NCI-H2196 treated with DMSO at 0.1 percent for 48 hours (cell line): ENCODE results near the gene GTF3C1.
A peak's percentile ranks its signal among the peaks of the same experiment; 100 is the strongest.
"Not testable (repeated sequence)": the region's sequence is repeated elsewhere in the genome, so short reads cannot be mapped to it uniquely, and the experiment has no call there.

Source experiments
- DNase-seq: peaks from one replicate; lab custom pipeline; 2025; ENCODE audit not compliant: unreplicated experiment; lab: John Stamatoyannopoulos, UW

The GTF3C1 gene

DNA sequence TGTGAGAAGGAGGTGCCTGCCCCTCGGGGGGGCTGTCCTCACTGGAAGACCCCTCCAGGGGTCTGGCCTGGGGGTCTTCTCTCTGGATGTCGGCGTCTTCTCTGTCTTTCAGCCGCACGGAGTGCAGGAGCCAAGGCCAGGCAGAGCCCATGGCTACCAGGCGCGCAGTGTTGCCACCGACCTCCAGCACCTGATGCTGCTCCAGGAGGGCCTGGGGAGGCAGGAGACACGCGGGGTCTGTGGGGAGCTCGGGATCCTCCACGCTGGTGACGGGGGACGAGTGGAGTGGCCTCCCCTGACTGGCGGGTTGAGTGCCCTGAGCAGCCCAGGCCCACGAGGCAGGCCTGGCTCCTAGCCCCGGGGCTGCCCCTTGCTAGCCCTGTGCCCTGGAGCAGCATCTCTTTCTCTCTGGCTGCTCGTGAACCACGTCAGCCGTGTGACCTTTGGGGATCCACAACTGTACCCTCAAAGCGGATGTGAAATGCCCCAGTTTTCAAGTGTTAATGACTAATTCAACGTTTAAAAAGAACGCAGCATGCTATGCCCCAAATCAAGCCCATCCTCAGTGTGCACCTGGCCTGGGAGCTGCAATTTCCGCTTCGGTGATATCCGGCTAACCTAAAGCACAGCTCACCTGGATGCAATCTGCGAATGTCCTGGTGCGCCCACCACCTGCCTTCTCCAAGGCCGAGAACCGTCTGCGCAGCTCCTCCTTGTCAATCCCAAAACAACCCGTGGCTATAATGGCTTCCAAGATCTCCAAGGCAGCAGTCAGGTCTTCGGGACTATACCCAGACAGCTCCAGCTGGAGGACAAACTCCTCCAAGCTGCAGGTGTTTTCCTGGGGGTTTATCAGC lies 84.9 kb downstream of the GTF3C1 start:
- no peak for DNase-seq

GRCh38 chr16:27463741-27464591 lies 85.7 kb downstream of the GTF3C1 start:
- DNase-seq = no peak

DNA sequence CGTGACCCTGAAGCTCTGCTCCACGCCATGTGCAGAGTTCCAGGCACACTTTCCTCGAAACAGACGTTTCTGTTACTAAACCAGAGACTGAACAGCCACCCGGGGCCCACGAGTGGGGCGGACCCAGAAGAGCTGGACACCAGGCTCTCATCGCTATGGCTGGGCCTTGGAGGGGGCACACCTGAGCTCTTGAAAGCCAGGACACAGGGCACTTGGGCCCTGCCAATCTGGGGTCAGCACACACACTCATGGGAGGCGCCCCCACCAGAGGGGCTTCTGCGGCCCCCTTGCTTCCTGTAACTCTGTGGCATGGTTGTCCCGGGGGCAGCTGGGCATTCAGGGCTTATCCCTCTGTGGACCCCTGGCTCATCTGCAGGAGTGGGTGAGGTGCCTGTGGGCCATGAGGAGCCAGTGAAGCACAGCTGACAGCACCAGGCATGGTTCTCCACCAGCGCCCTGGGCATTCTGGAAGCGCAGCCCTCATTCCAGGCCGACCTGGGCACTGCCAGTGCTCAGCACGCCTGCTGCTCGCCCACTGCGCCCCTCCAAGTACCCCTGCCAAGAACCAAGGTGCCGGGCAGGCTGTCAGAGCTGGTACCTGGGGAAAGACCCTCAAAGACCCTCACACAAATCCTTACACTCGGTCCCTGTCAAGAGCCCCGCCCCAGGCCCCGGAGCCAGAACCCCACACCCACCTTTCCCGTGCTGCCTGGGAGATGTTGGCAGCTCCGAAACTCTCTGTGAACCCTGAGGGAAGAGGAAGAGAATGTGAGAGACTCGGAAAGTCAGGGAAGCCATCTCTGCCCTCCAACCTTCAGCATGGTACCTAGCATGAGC lies 86.6 kb downstream of the GTF3C1 start:
- DNase-seq = no peak

DNA sequence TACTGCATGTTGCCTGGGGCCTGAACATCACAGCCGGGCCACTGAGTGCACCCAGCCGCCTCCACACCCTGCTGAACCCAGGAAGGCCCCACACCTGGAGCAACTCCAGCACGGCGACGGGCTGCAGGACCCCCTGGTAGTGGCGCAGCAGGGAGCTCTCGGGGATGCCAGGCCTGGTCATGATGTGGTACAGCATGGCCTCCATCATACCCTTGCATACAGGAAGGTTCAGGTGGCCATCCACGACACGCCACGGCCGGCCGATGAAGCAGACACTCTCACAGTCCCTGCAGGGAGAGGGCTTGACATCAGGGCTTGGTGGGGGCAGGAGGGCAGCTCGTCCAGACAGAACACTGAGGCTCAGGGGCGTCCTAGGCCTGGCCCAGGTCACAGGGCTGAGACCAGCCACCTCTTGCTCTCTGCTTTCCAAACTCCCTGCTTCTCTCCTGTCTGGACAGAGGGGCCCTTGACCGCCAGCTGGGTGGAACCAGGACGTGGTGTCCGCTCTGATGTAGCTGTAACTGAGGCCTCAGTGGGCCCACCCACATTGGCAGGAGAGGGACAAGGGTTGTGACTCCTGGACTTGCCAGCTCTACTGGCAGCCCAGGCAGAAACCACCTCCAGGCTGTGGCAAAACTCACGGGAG lies 87.4 kb downstream of the GTF3C1 start:
- DNase-seq = no peak

- peak; percentile 88 for DNase-seq
Measured at GRCh38 chr16:27461483-27462171, 88.1 kb downstream of the GTF3C1 start.

DNA sequence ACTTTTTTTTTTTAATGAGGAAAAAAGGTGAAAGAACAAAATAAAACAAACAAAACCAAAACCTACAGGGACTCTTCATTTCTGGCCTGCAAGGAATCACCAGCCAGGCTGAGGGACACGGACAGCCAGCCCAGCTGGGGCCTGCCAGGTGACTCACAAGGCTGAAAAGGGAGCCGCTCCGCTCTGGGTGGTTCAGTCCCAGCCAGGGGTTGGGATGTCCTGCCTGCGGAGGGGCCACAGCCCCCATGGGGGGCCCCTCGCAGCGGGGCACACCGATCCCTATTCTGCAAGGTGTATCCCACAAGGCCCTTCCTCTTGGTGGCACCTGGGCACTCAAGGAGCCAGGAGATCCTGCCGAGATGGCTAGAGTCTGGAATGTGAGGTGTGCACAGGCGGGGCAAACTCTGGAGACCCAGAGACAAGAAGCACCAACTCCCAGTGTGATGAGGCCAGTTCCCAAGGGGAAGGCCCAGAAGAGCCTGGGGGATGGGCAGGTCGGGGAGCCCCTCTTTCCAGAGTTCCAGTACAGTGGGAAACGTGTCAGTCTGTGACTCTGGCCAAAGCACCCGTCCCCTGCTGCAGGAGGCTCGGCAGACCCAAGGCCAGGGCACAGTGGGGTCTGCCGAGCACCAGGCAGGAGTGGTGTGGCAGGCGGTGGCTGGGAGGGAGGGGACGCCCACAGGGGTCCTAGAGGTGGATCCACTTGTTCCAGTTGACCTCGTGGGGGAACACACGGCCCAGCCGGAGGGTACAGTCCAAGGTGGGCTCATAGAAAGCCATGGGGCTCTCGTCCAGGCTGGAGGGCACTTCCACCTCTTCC lies 88.8 kb downstream of the GTF3C1 start:
- no peak for DNase-seq

GRCh38 chr16:27460213-27460612 lies 89.5 kb downstream of the GTF3C1 start:
- DNase-seq = no peak

GRCh38 chr16:27458987-27459688 lies 90.6 kb downstream of the GTF3C1 start:
- no peak for DNase-seq

DNA sequence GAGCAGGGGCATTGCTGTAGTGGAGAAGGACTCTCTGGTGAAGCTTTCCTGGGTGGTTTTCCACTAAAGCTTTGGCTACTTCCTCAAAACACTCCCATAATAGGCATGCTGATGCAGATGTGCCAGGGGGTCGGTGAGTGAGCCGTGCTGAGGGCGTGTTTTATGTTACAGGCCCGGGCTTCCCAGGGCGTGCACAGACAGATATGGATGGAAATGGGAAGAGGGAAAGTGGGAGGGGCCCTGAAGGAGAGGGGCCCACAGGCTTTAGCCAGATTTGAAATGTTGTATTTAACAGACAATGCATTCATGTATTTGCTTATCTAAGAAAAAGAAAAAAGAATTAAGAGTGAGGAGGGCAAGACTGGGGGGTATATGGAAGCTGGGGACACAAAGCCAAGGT lies 91.5 kb downstream of the GTF3C1 start:
- no peak for DNase-seq

DNA sequence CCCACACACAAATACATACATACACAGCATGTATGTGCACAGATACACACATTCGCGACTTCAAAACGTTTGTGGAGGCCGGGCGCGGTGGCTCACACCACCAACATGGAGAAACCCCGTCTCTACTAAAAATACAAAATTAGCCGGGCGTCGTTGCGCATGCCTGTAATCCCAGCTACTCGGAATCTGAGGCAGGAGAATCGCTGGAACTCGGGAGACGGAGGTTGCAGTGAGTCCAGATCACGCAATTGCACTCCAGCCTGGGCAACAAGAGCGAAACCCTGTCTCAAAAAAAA lies 92.2 kb downstream of the GTF3C1 start:
- not testable (repeated sequence) for DNase-seq

- DNase-seq = no peak
Measured at GRCh38 chr16:27455700-27456099, 94.0 kb downstream of the GTF3C1 start.

DNA sequence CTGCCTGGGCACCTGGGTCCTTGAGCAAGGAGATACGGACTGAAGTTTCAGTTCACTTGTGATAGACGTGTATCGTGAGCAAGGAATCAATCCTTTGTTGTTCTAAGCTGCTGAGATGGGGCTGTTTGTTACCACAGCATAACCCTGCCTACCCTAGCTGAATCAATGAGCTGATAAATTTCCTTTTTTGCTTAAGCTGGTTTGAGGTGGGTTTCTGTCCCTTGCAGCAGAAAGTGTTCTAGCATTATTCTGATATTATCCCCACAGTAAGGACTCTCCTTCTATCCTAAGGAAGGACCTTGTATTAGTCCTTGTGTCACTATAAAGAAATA lies 96.3 kb downstream of the GTF3C1 start:
- no peak for DNase-seq

- no peak for DNase-seq
Measured at GRCh38 chr16:27452569-27453493, 96.9 kb downstream of the GTF3C1 start.

DNA sequence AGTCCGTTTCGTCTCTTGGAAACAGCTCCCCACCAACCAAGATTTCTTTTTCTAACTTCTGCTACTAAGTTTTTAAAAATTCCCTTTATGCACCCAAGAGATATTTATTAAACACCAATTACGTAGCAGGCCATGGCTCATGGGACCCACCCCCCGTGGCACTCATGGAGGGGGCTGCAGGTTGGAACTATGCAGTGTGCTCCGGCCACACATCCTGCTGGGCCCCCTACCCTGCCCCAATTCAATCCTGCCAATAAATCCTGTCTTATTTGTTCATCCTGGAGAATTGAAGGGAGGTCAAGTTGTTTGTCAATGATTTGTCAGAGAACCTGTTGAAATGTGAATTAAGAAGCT lies 99.5 kb downstream of the GTF3C1 start:
- DNase-seq = no peak

GRCh38 chr16:27449434-27450195 lies 100.1 kb downstream of the GTF3C1 start:
- DNase-seq = no peak

- DNase-seq = peak; percentile 85
Measured at GRCh38 chr16:27448532-27449433, 100.9 kb downstream of the GTF3C1 start.
